NCI-H510A treated with DMSO at 0.1 percent for 48 hours (cell line): ENCODE results near the gene GPSM3.
A peak's percentile ranks its signal among the peaks of the same experiment; 100 is the strongest.

Source experiments
- DNase-seq: peaks from one replicate; lab custom pipeline; 2025; lab: John Stamatoyannopoulos, UW

The GPSM3 gene

GRCh38 chr6:32173051-32173727 is 19.3 kb downstream of the GPSM3 start:
- DNase-seq: no peak

- no peak for DNase-seq
These were observed 21.2 kb downstream of the GPSM3 start for GRCh38 chr6:32171234-32171633.

- no peak for DNase-seq
These were observed 22.1 kb downstream of the GPSM3 start for GRCh38 chr6:32170294-32170693.

- DNase-seq: no peak
These were observed 23.4 kb downstream of the GPSM3 start for GRCh38 chr6:32168807-32169591.

GRCh38 chr6:32168350-32168749 is 24.1 kb downstream of the GPSM3 start:
- no peak for DNase-seq

GRCh38 chr6:32167761-32168262 is 24.6 kb downstream of the GPSM3 start:
- DNase-seq: no peak

GRCh38 chr6:32167154-32167760 is 25.2 kb downstream of the GPSM3 start:
- no peak for DNase-seq

GRCh38 chr6:32166411-32167061 is 25.9 kb downstream of the GPSM3 start:
- DNase-seq: no peak

GRCh38 chr6:32164295-32164694 is 28.1 kb downstream of the GPSM3 start, which contains the start of gene EGFL8:
Gene EGFL8 (plus strand): TSS chr6:32164595. CDS start chr6:32166166, 1,571 bp downstream.
- no peak for DNase-seq

- DNase-seq: no peak
These were observed 28.7 kb downstream of the GPSM3 start for GRCh38 chr6:32163559-32164258.

- DNase-seq: no peak
These were observed 34.4 kb downstream of the GPSM3 start for GRCh38 chr6:32158052-32158451.

- no peak for DNase-seq
These were observed 35.6 kb downstream of the GPSM3 start for GRCh38 chr6:32156891-32157290.

- DNase-seq: peak; percentile 81
These were observed 37.8 kb downstream of the GPSM3 start for GRCh38 chr6:32154514-32155161.

GRCh38 chr6:32153564-32154513 is 38.6 kb downstream of the GPSM3 start, which contains the start of gene PPT2:
Gene PPT2 (plus strand): TSS chr6:32154141. CDS start chr6:32154595, 454 bp downstream.
- peak; percentile 83 for DNase-seq

- no peak for DNase-seq
These were observed 39.5 kb downstream of the GPSM3 start for GRCh38 chr6:32152769-32153563.

- DNase-seq: no peak
These were observed 40.3 kb downstream of the GPSM3 start, which contains the start of gene PRRT1 for GRCh38 chr6:32151863-32152768. Gene PRRT1 (minus strand): TSS chr6:32151939. CDS start chr6:32151827, 112 bp downstream.

GRCh38 chr6:32151181-32151862 is 41.1 kb downstream of the GPSM3 start:
- DNase-seq: no peak
